PFSK-1 (cell line): ENCODE results near the gene CNTNAP2.

Source experiments
- POLR2AphosphoS5 ChIP-seq: IDR thresholded peaks from 2 replicates; pipeline ENCODE4 v1.6.1; 2012; ENCODE audit warnings: low read depth, mild to moderate bottlenecking, control low read depth, low read length, moderate library complexity
- REST ChIP-seq, 2 experiments: IDR thresholded peaks; 2 replicates each; pipeline versions ENCODE4 v1.6.1 to v1.8.0; 2011 to 2012; ENCODE audit warnings: low read depth in 2 of 2, low read length in 2 of 2, control low read depth in 1 of 2, inconsistent platforms in 1 of 2, mild to moderate bottlenecking in 1 of 2, moderate library complexity in 1 of 2; ENCODE audit not compliant: insufficient read depth in 1 of 2
- TAF1 ChIP-seq: IDR thresholded peaks from 2 replicates; pipeline ENCODE4 v1.6.1; 2012; ENCODE audit warnings: low read length, control low read depth, borderline replicate concordance; ENCODE audit not compliant: insufficient read depth

- no peak for TF ChIP-seq POLR2AphosphoS5
- TF ChIP-seq REST (IDR thresholded peaks at IDR 0.05; ENCODE audit: insufficient read depth in 1 of 2, low read depth in 2 of 2, low read length in 2 of 2), result no peak
- no peak for TF ChIP-seq TAF1
These were observed 2190.2 kb downstream of the CNTNAP2 start for GRCh38 chr7:148306759-148307158.
